Adrenal gland (tissue), 12 donors: ENCODE results near the gene LAMA2. TPM values are rescaled to one million over a fixed set of nuclear protein-coding genes. Genes with fewer than 3 reads are reported as not detected.

Experiments
- DNase-seq, 7 donors: peaks; one replicate each; pipeline ENCODE4 v3.0.0-alpha.2; 2019 to 2020
- H3K27ac ChIP-seq, 5 donors: fragments of 200-600 bp; sonication (generic) in 4 of 5; 1 replicate in 3 of 5; 2 replicates in 2 of 5; pipeline versions ENCODE4 v1.5.1 to v1.8.0; 2016 to 2020; ENCODE audit warnings: mild to moderate bottlenecking in 1 of 5
- H3K27me3 ChIP-seq: fragments of 200-600 bp; 2 replicates; pipeline ENCODE4 v1.8.0; 2021
- H3K36me3 ChIP-seq, 2 donors: fragments of 200-600 bp; replicated peaks in 1 of 2; 1 replicate in 1 of 2; 2 replicates in 1 of 2; pipeline versions ENCODE4 v1.5.1 to v1.8.0; 2018 to 2022
- H3K4me1 ChIP-seq, 2 donors: fragments of 200-600 bp; replicated peaks in 1 of 2; 1 replicate in 1 of 2; 2 replicates in 1 of 2; pipeline versions ENCODE4 v1.5.1 to v1.8.0; 2018 to 2021
- H3K4me3 ChIP-seq, 4 donors: fragments of 200-600 bp; sonication (generic) in 3 of 4; one replicate each; pipeline ENCODE4 v1.5.1; 2016 to 2018
- H3K9me3 ChIP-seq, 3 donors: fragments of 200-600 bp; sonication (generic) in 1 of 3; replicated peaks in 1 of 3; 1 replicate in 2 of 3; 2 replicates in 1 of 3; pipeline versions ENCODE4 v1.5.1 to v1.8.0; 2016 to 2021
- POLR2A ChIP-seq, 2 donors: fragments of 450-650 bp; IDR thresholded peaks; one replicate each; pipeline ENCODE4 v1.6.1; 2017; ENCODE audit warnings: antibody characterized with exemption in 2 of 2, mild to moderate bottlenecking in 2 of 2, moderate library complexity in 1 of 2
- WGBS, 4 donors: extraction: QIAGEN DNeasy Blood & Tissue Kit in 2 of 4; methylation state at CpG; one replicate each; pipeline versions ENCODE4 v1.1.5 to v1.1.7; 2013 to 2017; 5-methylcytosine and 5-hydroxymethylcytosine counted together
- intact Hi-C, 2 donors: fragments of 100-400 bp; cut with DNase I; formaldehyde crosslinking; loops; one replicate each; pipeline versions ENCODE4 v1.14.1 to v1.15.0; 2022 to 2023
- polyA plus RNA-seq, 3 donors: library from polyadenylated mRNA; stranded (reverse); fragments of 200-250 nt in 2 of 3; fragments of 350-450 nt in 1 of 3; fragmentation: Illumina TruSeq in 1 of 3; extraction: RNeasy Lipid Tissue Mini Kit (QIAGEN cat#74804) in 1 of 3; gene quantifications; one replicate each; pipeline ENCODE4 v1.2.3, GENCODE V29; 2013 to 2014
- total RNA-seq, 9 donors: library from RNA; depleted of rRNA in 4 of 9; stranded (reverse); fragments of >200 nt in 4 of 9; fragments of 120-200 nt in 1 of 9; fragmentation: NEBNext Ultra II Directional in 1 of 9; extraction: Animal tissue kit (Norgen Biotek cat#: 25700) in 1 of 9; gene quantifications; one replicate each; pipeline versions ENCODE4 v1.1.0 to v1.2.4, GENCODE V29; 2013 to 2023
- TF ChIP-seq, protein P1 (sequence below), 6 experiments: fragments of 450-650 bp in 4 of 6; fragments of 200-600 bp in 2 of 6; sonication (generic) in 1 of 6; IDR thresholded peaks; 1 replicate in 5 of 6; 2 replicates in 1 of 6; pipeline versions ENCODE4 v1.5.1 to v1.8.0; 2016 to 2021; ENCODE audit warnings: antibody characterized with exemption in 6 of 6, mild to moderate bottlenecking in 2 of 6, moderate library complexity in 1 of 6
- donor health status: healthy with polysubstance abuse.
- donor health status: Bipolar disorder and iron deficiency.
- donor health status: DM: yes; HTN: yes; CAD: no.
- donor health status: DM: no; HTN: no; CAD: no.
- donor health status: DM: no; HTN: no; CAD: no.
- donor health status: DM: yes; HTN: yes; CAD: no.

Gene LAMA2
- total and polyA plus RNA-seq, 12 donors, result 5.8 to 105 (median 38.9) TPM

DNA sequence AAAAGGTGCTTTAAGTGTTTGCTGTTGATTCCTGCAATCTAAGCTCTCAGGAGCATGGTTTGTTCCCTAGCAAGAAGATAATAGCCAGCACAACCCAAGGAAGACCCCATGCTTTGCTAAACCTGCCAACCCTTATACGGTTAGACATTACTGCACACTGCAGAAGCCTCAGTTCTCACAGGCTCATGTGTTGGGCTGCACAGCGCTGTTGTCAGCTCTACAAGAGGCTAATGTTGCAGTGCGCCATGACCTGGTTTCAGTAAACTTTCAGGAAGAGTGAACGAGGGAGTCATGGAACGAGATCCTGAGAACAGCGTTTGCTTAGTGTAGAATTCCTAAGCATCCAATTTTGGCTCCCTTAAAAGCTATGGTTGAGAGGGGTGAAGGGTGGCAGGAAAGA is 608.5 kb downstream of the LAMA2 start:
- intact Hi-C loops, result loop anchor here in 1 of 2 donors (10.0 kb wide), 1 partner anchor 273 kb away; no protein-coding TSS in a partner anchor

DNA sequence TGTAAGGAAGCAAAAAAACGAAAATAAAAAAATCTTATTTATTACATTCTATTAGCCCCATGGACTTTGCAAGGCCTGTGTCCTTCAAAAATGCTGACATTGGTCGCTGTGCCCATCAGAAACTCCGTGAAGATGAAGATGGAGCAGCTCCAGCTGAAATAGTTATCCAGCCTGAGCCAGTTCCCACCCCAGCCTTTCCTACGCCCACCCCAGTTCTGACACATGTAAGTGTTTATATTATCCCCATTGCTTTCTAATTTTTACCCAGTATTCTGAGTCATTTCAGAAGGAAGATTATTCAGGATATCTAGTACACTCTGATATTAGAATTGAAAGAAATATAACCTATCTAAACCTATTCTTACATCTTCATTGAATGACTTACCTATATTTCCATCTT is 609.3 kb downstream of the LAMA2 start:
- Histone ChIP-seq H3K4me3 (no peak overlapping the region), H3K27ac (no peak overlapping the region), H3K36me3 (peaks cover 0 to 7% of the 10 kb centered on the region in 2 donors), H3K9me3 (no peaks in the 10 kb centered on the region), H3K4me1 (peaks cover 0 to 18% of the 10 kb centered on the region in 2 donors), H3K27me3 (no peaks in the 10 kb centered on the region)
- intact Hi-C loops, result loop anchor here in 1 of 2 donors (10.0 kb wide), 1 partner anchor 273 kb away; no protein-coding TSS in a partner anchor
- 91% methylated on average over 4 of the region's 4 CpGs for WGBS, 4 donors
- no peak for DNase-seq
- TF ChIP-seq, protein P1, sequence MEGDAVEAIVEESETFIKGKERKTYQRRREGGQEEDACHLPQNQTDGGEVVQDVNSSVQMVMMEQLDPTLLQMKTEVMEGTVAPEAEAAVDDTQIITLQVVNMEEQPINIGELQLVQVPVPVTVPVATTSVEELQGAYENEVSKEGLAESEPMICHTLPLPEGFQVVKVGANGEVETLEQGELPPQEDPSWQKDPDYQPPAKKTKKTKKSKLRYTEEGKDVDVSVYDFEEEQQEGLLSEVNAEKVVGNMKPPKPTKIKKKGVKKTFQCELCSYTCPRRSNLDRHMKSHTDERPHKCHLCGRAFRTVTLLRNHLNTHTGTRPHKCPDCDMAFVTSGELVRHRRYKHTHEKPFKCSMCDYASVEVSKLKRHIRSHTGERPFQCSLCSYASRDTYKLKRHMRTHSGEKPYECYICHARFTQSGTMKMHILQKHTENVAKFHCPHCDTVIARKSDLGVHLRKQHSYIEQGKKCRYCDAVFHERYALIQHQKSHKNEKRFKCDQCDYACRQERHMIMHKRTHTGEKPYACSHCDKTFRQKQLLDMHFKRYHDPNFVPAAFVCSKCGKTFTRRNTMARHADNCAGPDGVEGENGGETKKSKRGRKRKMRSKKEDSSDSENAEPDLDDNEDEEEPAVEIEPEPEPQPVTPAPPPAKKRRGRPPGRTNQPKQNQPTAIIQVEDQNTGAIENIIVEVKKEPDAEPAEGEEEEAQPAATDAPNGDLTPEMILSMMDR (IDR thresholded peaks at IDR 0.05), result no peak
- no peak for TF ChIP-seq POLR2A (IDR thresholded peaks at IDR 0.05)

More for the DNA sequence above, 608.5 kb downstream of the LAMA2 start:
- no peaks in the 10 kb centered on the region for H3K9me3 ChIP-seq
- peak overlapping the region in 1 of 4 donors; percentile 49 for H3K4me3 ChIP-seq
- H3K27ac ChIP-seq, result peak overlapping the region; percentile 73 to 96 (median 88)
- H3K36me3 ChIP-seq, result peaks cover 0 to 7% of the 10 kb centered on the region in 2 donors
- TF ChIP-seq, protein P1 (IDR thresholded peaks at IDR 0.05), result no peak
- TF ChIP-seq POLR2A (IDR thresholded peaks at IDR 0.05), result no peak
- WGBS, 4 donors, result 89 to 95% (median 93%) methylated on average over 6 of the region's 6 CpGs
- no peaks in the 10 kb centered on the region for H3K27me3 ChIP-seq
- peaks cover 0 to 18% of the 10 kb centered on the region in 2 donors for H3K4me1 ChIP-seq
- DNase-seq, result no peak

DNA sequence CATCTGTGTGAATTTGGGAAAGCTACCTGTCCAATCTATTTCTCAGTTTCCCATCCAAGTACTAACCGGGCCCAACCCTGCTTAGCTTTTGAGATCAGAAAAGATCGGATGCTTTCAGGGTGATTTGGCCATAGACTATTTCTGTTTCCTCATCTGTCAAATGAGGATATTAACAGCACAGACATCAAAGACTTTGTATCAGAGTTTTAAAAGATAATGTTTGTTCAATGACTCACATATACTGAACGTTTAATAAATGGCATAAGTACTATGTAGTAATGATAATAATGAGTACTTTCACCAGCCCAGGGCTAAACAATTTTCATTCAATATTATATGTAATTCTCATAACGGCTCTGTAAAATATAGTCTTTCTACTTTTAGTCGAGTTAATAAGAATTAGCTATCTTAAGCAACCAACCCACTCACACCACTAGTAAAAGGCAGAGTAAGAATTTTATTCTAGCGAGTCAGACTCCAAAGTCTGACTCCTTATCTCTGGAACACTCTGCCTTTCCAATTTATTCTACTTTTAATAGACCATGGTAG is 610.5 kb downstream of the LAMA2 start:
- intact Hi-C loops, result loop anchor here in 1 of 2 donors (10.0 kb wide), 1 partner anchor 271 kb away; no protein-coding TSS in a partner anchor
- peaks cover 5 to 27% of the 10 kb centered on the region in 2 donors for H3K4me1 ChIP-seq

DNA sequence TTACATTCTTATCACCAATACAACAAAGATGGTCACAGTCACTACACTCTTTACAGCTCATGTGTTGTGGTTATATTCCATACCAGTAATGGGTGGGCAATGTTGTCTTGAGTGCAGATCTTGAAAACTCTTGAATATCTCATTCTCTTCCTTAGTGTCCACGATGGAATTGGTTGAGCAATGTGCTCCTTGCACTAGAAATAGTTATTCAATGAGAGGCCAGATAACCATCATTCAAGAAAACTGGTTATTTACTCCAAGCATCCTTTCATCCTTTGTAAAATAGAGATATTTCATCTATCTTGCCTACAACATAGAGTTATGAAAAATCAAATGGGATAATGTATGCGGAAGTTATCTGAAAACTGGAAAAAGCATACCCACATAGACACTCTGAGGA is 611.2 kb downstream of the LAMA2 start:
- H3K27ac ChIP-seq, result no peak overlapping the region
- TF ChIP-seq, protein P1 (IDR thresholded peaks at IDR 0.05), result no peak
- no peak for TF ChIP-seq POLR2A (IDR thresholded peaks at IDR 0.05)
- H3K27me3 ChIP-seq, result no peaks in the 10 kb centered on the region
- H3K4me1 ChIP-seq, result peaks cover 11 to 34% of the 10 kb centered on the region in 2 donors
- intact Hi-C loops, result loop anchor here in 1 of 2 donors (10.0 kb wide), 1 partner anchor 271 kb away; no protein-coding TSS in a partner anchor
- peaks cover 0 to 7% of the 10 kb centered on the region in 2 donors for H3K36me3 ChIP-seq
- H3K4me3 ChIP-seq, result no peak overlapping the region
- H3K9me3 ChIP-seq, result no peaks in the 10 kb centered on the region
- DNase-seq, result no peak
- 91 to 95% (median 95%) methylated on average over 2 of the region's 2 CpGs for WGBS, 4 donors

More for the DNA sequence above, 610.5 kb downstream of the LAMA2 start:
- Histone ChIP-seq H3K27me3 (no peaks in the 10 kb centered on the region), H3K9me3 (no peaks in the 10 kb centered on the region), H3K4me3 (no peak overlapping the region), H3K27ac (peak overlapping the region in 1 of 5 donors; percentile 10), H3K36me3 (peaks cover 0 to 7% of the 10 kb centered on the region in 2 donors)
- DNase-seq, result no peak
- WGBS, 4 donors, result 43 to 55% (median 50%) methylated on average over 6 of the region's 6 CpGs
- no peak for TF ChIP-seq POLR2A (IDR thresholded peaks at IDR 0.05)
- TF ChIP-seq, protein P1 (IDR thresholded peaks at IDR 0.05), result no peak
